ENCODE results near the gene HIGD2A. TPM values are rescaled to one million over a fixed set of nuclear protein-coding genes. Genes with fewer than 3 reads are reported as not detected.
A peak's percentile ranks its signal among the peaks of the same experiment; 100 is the strongest.

The HIGD2A gene
- total RNA-seq, 1 donor from 2014 or later = 218 TPM

DNA sequence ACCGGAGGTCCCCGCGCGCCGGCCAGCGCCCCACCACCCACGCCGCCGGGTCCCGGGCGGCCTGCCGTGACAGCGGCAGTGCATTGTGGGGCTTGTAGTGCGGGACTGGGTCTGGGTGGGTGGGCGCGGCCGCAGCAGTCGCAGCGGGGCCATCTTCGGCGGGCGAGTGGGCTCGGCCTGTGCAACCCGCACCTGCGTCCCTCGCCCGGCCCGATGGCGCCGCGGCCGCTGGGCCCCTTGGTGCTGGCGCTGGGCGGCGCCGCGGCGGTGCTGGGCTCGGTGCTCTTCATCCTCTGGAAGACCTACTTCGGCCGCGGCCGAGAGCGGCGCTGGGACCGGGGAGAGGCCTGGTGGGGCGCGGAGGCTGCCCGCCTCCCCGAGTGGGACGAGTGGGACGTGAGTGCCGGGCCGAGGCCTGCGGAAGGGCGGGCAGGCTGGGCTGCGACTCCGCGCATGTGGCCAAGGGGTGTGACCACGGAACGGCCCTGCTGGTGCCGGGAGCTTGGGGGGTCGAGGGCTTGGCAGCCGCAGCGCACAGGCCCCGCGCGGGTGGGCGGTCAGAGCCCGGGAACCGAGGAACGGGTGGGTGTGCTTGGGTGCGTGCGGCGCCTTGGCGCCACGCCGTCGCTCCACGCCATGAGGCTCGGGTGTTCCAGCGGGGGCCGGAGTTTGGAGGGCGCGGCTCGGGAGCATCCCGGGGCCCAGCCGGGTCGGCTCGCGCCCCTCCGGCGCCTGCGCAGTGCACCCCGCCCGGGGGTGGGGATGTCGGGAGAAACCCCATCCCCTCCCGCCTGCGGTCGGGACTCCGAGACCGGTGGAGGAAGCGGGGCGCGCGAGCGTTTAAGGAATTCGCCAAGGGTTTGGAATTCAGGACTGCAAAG lies 23.0 kb upstream of the HIGD2A start, which contains the start of gene ARL10:
Gene ARL10, plus strand, starts transcription at position 137 of the 881 bp plus-strand sequence. Its CDS starts 77 bp downstream, at position 214.
- peak; percentile 57 for ATAC-seq
- intact Hi-C loops (cut with DNase I) = loop anchor here (2.0 to 10.0 kb wide), 2 partner anchors 23 to 131 kb away; partner anchors contain the start of genes HIGD2A, NOP16 and SIMC1

DNA sequence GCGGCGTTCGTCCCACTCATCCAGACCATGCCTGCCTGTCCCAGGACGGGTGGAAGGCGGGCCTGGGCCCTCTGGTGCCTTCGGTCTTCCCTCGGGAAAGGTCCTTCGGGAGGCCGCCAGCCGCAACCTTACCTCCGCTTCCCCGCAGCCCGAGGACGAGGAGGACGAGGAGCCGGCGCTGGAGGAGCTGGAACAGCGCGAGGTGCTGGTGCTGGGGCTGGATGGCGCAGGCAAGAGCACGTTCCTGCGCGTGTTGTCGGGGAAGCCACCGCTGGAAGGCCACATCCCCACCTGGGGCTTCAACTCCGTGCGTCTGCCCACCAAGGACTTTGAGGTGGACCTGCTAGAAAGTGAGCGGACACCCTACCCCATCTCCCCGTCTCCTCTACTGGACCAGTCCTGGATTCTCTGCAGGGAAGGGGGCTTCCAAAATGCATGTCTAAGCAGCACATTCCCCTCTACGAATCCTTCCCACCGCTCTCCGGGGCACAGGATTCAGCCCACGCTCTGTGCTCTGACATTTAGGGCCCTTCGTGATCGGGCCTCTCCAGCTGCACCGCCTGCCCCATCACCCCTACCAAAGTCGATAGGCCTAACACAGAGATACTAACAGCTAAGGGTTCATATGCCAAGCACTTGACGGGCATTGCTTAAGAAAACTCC lies 22.2 kb upstream of the HIGD2A start:
- ATAC-seq (no peak), DNase-seq (ENCODE audit: missing footprints) (no peak)
- intact Hi-C loops (cut with DNase I) = loop anchor here (2.0 to 10.0 kb wide), 2 partner anchors 22 to 132 kb away; partner anchors contain the start of genes HIGD2A, NOP16 and SIMC1

More for the DNA sequence above, 23.0 kb upstream of the HIGD2A start, which contains the start of gene ARL10:
- DNase-seq (ENCODE audit: missing footprints) = peak; percentile 74

DNA sequence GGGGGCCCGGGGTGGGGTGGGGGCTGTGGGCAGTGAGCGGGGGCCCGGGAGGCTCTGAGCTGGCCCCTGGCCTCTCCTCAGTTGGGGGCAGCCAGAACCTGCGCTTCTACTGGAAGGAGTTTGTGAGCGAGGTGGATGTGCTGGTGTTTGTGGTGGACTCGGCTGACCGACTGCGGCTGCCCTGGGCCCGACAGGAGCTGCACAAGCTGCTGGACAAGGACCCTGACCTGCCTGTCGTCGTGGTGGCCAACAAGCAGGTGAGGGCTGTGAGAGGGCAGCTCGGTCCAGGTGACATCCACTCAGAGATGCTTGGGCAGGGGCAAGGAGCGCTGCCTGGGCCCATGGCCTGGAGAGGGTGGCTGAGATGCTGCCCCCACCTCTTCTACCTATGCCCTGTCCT lies 19.8 kb upstream of the HIGD2A start:
- ATAC-seq (no peak), DNase-seq (ENCODE audit: missing footprints) (no peak)
- intact Hi-C loops (cut with DNase I) = loop anchor here (10.0 kb wide), 1 partner anchor 134 kb away; the partner anchor contains the start of gene SIMC1

DNA sequence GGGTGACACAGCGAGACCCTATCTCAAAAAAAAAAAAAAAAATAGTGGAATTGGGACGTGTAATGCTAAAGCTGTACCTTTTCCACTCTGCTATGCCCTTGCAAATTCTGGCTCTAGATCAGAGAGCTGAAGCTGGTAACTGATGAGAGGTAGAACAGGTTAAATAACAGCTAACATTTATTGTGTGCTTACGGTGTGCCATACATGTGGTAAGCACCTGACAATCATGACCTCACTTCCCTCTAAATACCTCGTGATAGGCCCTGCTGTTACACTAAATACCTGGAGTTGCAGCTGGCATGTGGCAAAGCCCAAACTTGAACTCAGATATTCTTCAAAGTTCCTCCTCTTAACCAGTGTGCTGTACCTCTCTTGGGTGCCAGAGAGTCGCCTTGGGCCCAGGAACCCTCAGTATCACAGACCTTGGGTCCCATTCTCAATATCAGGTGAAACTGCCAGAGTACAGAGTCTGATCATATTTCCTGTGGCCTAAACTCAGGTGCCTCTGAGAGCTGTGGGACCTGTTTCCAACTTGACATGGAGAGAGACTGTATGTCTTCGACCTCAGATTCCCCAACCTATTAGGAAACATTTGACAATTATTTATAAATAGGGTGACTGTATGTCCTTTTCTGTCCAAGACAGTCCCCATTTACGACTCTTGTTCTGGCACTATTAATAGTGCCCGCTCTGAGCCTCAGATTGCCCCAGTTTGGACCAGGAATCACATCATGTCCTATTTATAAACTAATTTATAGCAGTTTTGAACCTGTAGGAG lies 18.4 kb upstream of the HIGD2A start:
- intact Hi-C loops (cut with DNase I) = loop anchor here (10.0 kb wide), 1 partner anchor 135 kb away; the partner anchor contains the start of gene SIMC1
- DNase-seq (ENCODE audit: missing footprints) (no peak), ATAC-seq (no peak)

DNA sequence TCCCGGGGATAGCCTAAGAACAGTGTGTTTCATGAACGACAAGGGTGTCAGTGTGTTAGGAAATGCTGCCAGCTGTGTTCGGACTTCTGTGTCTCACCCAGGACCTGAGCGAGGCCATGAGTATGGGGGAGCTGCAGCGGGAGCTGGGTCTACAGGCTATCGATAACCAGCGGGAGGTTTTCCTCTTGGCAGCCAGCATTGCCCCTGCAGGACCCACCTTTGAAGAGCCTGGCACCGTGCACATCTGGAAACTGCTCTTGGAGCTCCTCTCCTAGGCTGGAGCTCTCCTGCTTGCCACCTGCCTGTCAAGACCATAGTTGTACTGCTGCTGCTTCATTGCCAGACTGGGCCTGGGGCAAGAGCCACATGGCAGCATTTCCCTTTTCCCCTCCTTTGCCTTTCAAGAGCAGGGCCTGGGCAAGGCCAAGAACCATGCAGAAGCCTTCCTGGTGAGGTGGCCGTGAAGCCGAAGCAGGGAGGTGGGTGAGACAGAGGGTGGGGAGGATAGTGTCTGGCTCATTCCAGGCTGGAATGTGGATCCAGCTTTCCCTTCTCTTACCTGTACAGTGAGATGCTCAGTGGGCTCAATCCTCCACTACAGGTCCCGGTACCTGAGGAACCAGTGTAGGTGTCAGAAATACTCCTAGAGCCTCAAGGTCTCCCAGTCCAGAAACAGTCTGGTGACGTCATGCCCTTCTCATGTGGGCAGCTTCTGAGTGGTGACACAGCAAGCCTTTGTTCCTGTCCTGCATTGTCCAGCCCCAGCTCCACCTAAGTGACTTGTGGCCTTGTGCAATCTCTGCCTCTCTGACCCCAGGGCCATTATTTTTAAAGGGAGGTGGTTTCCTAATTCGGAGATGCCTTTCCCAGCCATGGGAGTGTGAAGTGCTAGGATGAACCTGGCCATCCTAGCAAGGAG lies 16.7 kb upstream of the HIGD2A start:
- intact Hi-C loops (cut with DNase I) = no loop called here
- ATAC-seq (no peak), DNase-seq (ENCODE audit: missing footprints) (no peak)

DNA sequence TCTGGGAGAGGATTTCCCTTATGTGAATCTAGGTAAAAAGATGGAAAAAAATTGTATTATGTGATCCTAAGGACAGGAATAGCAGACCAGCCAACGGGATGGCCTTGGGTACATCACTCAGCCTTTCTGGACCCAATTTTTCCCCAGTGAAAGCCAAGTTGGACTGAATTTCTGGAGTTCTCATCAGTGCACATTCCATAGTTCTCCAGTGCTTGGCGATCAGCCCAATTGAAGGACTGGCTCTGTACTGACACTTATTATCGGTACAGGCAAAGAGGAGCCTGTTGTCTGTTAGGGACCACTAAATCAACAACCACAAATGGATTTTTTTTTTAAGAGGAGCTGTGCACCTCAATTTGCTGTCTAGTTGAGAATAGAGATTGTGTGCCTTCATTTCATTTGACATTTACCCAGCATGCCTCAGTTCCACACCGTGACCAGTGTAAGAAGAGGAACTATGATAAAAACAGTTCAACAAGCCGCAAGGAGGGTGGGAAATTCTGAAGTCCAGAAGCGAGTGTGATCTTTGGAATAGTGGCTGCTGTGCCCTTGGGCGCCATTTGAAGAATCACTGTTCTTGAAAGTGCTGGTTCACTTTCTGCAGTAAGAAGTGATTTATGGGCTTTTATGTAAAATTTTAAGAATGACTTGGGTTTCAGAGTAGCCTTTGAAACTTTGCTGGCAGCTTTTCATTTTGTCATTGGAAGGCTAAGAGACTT lies 15.3 kb upstream of the HIGD2A start:
- peak; percentile 71 for ATAC-seq
- no peak for DNase-seq (ENCODE audit: missing footprints)
- intact Hi-C loops (cut with DNase I) = no loop called here

DNA sequence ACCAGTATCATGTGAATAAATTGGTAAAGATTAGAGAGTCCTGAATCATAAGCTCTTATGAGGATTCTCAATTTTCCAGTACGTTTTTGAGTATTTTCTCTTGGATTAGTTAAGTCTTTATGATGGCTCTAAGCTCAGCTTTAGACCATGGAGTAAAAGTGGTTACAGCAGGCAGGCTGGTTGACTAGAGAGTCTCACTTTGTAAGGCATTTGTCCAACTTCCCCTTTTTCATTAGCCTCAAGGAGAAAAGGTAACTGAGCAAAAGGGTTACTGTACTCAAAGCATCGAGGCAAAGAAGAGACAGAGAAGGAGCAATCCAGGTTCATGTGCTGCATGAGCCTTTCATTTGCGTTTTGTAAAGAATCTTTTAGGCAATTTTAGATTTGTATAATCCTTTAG lies 8.7 kb upstream of the HIGD2A start:
- ATAC-seq = no peak
- no peak for DNase-seq (ENCODE audit: missing footprints)
- intact Hi-C loops (cut with DNase I) = no loop called here

DNA sequence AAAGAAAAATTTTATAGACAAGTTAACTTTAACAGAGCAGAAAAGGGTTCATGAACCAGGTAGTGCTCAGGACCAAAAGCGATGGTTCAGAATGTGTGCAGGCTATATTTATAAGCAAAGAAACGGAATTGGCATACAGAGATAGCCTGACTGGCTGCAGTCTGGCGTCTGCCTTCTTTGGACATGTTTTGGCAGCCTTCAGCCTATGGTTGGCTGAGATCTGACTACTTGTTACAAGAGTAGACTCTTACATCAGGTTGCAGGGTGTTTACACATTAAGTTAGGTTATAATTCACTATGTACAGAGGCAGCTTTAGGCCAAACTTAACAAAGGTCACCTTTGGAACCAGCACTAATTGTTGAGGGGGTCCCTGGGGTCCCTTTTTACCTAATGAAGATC lies 7.1 kb upstream of the HIGD2A start:
- intact Hi-C loops (cut with DNase I) = no loop called here
- DNase-seq (ENCODE audit: missing footprints) = no peak
- peak; percentile 81 for ATAC-seq

DNA sequence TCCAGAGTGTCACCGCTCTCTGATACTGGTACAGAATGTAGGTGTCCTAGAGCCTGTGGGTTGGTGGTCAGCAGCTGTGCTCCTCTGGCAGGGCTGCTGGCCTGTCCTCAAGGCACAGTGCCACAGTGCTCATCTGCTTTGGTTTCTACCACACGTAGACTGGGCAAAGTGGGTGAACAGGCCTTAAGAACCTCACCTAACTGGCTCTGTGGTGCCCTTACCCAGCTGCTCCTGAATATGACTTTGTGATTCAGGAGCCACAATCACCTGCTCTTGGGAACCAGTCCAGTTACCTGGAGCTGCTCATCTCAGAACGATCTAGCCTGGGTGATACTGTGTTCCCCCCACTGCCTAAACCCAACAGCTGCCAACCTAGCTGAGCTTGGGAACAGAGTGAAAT lies 6.6 kb upstream of the HIGD2A start:
- intact Hi-C loops (cut with DNase I) = no loop called here
- peak; percentile 27 for ATAC-seq

DNA sequence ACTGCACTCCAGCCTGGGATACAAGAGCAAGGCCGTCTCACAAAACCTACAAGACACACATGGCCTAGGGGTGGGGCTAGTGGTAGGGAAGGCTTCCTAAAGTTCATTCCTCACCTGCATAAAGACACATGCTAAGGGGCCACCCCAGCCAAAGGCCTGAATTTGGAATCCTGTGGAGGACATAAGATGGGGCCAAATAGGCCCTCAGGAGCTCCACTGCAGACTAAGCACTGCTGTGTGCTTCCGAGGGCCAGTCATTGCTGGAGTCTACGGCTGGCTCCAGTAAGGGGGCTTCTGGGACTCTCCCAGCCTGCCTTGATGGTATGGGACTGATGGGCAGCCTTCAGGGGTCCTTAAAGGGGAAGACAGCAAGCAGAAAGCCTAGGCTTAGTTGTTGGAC lies 5.8 kb upstream of the HIGD2A start:
- DNase-seq (ENCODE audit: missing footprints) = no peak
- ATAC-seq = no peak
- intact Hi-C loops (cut with DNase I) = no loop called here

More for the DNA sequence above, 6.6 kb upstream of the HIGD2A start:
- DNase-seq (ENCODE audit: missing footprints) = no peak

DNA sequence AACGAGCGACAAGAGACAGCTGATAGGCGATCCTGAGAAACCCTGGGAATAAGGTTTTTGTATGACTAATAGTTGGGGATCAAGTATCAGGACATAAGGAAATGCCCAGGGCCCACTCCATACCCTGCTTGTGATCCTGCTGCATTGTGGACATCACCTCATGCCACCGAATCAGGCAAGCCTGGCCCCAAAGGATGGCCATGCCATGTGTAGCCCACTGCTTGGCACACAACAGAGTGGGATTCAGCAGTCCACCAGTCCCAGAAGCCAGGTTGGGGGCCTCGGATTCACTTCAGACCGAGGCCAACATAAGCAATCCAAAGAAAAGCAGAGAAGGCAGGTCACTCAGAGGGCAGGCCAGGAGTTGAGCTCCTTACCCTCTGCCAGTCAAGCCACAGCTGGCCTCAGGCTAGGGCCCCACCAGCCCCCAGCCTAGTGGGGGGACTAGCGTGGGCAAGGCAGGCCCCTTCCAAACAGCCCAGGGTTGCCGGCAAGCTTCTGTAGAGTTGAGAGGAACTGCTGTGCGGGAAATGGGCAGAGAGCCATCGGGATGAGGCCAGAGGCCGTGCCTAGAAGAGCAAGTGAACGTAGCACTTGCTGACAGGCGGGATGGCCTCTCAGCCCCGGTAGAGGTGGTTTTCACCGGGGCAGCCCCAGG lies 5.2 kb upstream of the HIGD2A start:
- DNase-seq (ENCODE audit: missing footprints) = no peak
- intact Hi-C loops (cut with DNase I) = no loop called here
- no peak for ATAC-seq

DNA sequence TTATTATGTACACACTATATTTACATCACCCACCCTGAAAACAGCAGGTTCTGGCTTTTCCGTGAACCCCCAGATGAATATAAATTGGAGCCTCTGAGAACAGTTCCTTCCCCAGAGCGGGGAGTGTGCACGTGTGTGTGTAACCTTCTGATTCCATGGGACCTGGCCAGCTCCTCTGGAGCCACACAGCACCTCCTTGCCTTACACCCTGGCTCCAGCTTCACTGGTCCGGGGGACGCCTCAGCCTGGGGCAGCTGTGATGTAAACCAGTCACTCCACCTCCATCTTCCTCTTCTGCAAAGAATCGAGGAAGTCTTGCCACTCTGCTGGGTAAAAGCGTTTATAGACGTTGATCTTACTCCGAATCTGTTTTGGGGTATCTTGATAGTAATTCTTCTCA lies 4.6 kb upstream of the HIGD2A start:
- intact Hi-C loops (cut with DNase I) = no loop called here
- DNase-seq (ENCODE audit: missing footprints) = no peak
- no peak for ATAC-seq

DNA sequence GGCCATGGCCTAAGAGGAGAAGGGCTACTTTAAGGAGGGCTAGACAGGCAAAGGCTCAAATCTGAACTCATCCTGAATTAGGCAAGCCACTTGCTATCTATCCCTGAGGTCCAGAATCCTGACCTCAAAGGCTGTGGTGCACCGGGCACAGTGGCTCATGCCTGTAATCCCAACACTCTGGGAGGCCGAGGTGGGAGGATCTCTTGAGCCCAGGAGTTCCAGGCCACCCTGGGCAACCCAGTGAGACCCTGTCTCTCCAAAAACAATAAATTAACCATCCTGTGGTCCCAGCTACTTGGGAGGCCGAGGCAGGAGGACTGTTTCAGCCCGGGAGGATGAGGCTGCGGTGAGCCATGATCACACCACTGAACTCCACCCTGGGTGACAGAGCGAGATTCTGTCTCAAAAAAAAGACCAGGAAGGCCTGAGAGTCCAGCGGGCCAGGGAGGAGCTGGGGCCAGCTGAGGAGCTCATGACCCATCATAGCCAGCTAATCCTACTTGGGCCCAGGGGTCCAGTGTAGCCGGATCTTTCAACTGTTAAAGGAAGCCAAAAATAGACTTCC lies 4.1 kb upstream of the HIGD2A start:
- intact Hi-C loops (cut with DNase I) = no loop called here
- no peak for ATAC-seq
- DNase-seq (ENCODE audit: missing footprints) = no peak

DNA sequence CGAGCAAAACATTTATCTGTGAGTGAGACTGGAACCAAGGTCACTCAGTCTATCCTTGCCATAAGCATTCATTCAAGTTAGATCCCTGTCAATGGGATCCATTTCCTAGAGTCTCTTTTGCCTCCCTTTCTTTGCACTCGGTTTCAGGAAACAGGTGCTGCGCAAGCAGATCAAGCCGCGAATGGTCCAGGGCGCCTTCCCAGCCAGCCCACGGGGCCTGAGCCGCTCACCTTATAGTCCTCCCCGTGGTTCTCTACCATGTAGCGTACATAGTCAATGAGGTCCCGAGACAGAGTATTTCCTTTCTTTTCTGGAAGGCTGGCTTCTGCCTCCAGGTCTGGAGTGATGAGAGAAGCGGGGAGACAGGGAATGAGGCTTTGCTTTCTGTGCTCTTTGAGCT lies 3.6 kb upstream of the HIGD2A start:
- ATAC-seq (no peak), DNase-seq (ENCODE audit: missing footprints) (no peak)
- intact Hi-C loops (cut with DNase I) = no loop called here

DNA sequence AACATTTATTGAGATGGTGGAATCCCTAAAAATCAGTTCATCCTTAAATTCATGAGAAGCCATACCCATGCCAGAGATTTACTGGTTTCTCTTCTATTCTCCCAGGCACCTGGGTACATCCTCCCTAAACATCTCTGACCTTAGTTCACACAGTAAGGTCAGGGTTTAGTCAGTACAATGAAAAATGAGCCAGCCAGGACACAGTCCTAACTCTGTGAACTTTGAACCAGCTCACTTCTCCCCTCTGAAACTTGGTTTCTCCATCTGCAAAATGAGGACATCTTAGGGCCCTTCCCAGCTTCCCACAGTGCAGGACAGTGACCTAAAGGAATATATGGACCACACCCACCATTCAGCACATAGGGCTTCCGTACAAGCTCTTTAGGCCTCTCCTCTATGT lies 2.1 kb upstream of the HIGD2A start:
- no peak for DNase-seq (ENCODE audit: missing footprints)
- intact Hi-C loops (cut with DNase I) = no loop called here
- ATAC-seq = no peak

DNA sequence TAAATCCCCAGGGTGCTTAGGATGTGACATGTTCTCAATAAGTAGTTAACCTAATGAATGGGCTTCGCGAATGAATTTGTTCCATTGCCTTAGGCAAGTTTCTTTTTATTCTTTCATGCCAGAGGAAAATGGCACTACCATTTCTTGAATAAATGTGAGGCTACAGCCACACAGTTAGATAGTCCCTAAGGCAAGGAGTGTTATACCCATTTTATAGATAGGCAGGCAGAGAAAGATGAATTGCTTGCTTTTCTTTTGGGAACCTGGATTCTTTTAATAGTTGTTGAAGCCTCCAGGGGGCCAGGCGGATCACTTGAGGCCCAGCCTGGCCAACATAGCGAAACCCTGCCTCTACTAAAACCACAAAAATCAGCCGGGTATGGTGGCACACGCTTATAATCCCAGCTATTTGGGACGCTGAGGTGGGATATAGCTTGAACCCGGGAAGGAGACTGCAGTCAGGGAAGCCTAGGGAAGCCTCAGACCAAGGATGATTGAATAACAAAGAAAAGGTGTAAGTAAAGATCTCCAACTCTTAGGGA lies 1.1 kb upstream of the HIGD2A start:
- no peak for DNase-seq (ENCODE audit: missing footprints)
- intact Hi-C loops (cut with DNase I) = no loop called here
- ATAC-seq = no peak

All from Right ventricle myocardium inferior (tissue), 1 donor.